DND-41 (cell line): Measurements from ENCODE around the gene GRID2.

ENCODE experiments used
- ATAC-seq: fragments of 200-7000 bp; cut with Tn5 transposase; 3 replicates; pipeline ENCODE4 v1.9.1; 2021; ENCODE audit warnings: low read depth; ENCODE audit not compliant: insufficient read depth
- DNase-seq: peaks from one replicate; pipeline ENCODE4 v3.0.0-alpha.2; 2020
- H2AFZ ChIP-seq: 2 replicates; pipeline ENCODE4 v1.6.0; 2012; ENCODE audit warnings: low read depth, low read length
- H3K27ac ChIP-seq: 2 replicates; pipeline ENCODE4 v1.5.1; 2012; ENCODE audit warnings: low read length, inconsistent platforms
- H3K27me3 ChIP-seq: fragments of 200-600 bp; sonication (generic); 2 replicates; pipeline ENCODE4 v1.6.0; 2012; ENCODE audit warnings: low read length, mild to moderate bottlenecking, inconsistent platforms; ENCODE audit not compliant: insufficient read depth, poor library complexity
- H3K36me3 ChIP-seq: 2 replicates; pipeline ENCODE4 v1.5.1; 2012; ENCODE audit warnings: low read length, inconsistent platforms; ENCODE audit not compliant: insufficient read depth
- H3K4me1 ChIP-seq: 2 replicates; pipeline ENCODE4 v1.5.1; 2012; ENCODE audit warnings: mild to moderate bottlenecking, low read length; ENCODE audit not compliant: insufficient read depth
- H3K4me2 ChIP-seq: 2 replicates; pipeline ENCODE4 v1.6.0; 2012; ENCODE audit warnings: mild to moderate bottlenecking, moderate library complexity, low read length, inconsistent platforms; ENCODE audit not compliant: insufficient read depth
- H3K4me3 ChIP-seq, 2 experiments: fragments of 200-600 bp in 1 of 2; shearing (Covaris generic) in 1 of 2; 2 replicates each; pipeline ENCODE4 v1.5.1; 2012 to 2016; ENCODE audit warnings: inconsistent platforms in 2 of 2, low read length in 2 of 2, mild to moderate bottlenecking in 2 of 2, low read depth in 1 of 2, moderate library complexity in 1 of 2
- H3K79me2 ChIP-seq: 2 replicates; pipeline ENCODE4 v1.6.0; 2012; ENCODE audit warnings: low read length, inconsistent platforms; ENCODE audit not compliant: insufficient read depth
- H3K9ac ChIP-seq: 2 replicates; pipeline ENCODE4 v1.6.0; 2012; ENCODE audit warnings: low read depth, mild to moderate bottlenecking, inconsistent platforms, low read length, moderate library complexity
- H3K9me3 ChIP-seq: 2 replicates; pipeline ENCODE4 v1.5.1; 2012; ENCODE audit warnings: low read length, moderate library complexity, mild to moderate bottlenecking, inconsistent platforms; ENCODE audit not compliant: insufficient read depth, severe bottlenecking
- H4K20me1 ChIP-seq: 2 replicates; pipeline ENCODE4 v1.6.0; 2012; ENCODE audit warnings: low read length; ENCODE audit not compliant: insufficient read depth
- EZH2 ChIP-seq: IDR thresholded peaks from 3 replicates; pipeline ENCODE4 v1.6.1; 2012; ENCODE audit warnings: borderline replicate concordance, low read depth, mild to moderate bottlenecking, moderate library complexity, low read length, inconsistent platforms; ENCODE audit not compliant: severe bottlenecking
- TF ChIP-seq, protein P1 (sequence below): IDR thresholded peaks from 2 replicates; pipeline ENCODE4 v1.5.1; 2012; ENCODE audit warnings: borderline replicate concordance, low read length, moderate library complexity, mild to moderate bottlenecking; ENCODE audit not compliant: poor library complexity, severe bottlenecking; ENCODE audit errors: extremely low read depth

Gene GRID2

DNA sequence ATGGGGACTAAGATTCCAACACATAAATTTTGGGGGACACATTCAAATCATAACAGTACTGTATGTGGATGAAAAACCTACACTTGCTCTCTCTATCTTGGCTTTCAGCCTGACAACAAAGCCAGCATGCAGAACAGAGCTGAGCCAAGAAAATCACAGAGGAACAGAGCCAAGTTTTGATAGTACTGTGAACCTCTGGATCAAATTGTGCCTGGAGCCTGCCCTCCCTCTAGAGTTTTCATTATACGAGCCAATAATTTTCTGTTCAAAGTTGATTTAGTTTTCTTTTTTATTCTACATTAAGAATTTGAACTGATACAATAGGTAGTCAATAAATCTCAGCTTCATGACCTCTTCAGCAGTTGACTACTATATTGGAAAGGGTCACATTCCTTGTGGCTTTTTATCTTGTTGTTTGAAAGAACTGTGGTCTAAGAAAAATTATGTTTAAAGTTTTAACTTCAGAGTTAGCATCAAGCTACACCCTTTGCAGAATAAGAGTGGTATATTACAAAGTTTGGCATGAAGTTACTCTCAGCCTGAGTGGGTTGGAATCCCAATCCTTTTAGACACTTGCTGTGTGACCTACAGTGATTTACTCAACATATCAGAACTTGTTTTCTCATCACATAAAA is 31.1 kb downstream of the GRID2 start:
- TF ChIP-seq, protein P1, sequence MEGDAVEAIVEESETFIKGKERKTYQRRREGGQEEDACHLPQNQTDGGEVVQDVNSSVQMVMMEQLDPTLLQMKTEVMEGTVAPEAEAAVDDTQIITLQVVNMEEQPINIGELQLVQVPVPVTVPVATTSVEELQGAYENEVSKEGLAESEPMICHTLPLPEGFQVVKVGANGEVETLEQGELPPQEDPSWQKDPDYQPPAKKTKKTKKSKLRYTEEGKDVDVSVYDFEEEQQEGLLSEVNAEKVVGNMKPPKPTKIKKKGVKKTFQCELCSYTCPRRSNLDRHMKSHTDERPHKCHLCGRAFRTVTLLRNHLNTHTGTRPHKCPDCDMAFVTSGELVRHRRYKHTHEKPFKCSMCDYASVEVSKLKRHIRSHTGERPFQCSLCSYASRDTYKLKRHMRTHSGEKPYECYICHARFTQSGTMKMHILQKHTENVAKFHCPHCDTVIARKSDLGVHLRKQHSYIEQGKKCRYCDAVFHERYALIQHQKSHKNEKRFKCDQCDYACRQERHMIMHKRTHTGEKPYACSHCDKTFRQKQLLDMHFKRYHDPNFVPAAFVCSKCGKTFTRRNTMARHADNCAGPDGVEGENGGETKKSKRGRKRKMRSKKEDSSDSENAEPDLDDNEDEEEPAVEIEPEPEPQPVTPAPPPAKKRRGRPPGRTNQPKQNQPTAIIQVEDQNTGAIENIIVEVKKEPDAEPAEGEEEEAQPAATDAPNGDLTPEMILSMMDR = no peak
- no peak for TF ChIP-seq EZH2
- ATAC-seq (no peak), DNase-seq (no peak)
- no peak overlapping the region for H2AFZ ChIP-seq
- H3K4me2 ChIP-seq = no peak overlapping the region
- no peaks in the 10 kb centered on the region for H3K27me3 ChIP-seq
- H3K79me2 ChIP-seq = no peaks in the 10 kb centered on the region
- no peak overlapping the region for H3K27ac ChIP-seq
- H3K9me3 ChIP-seq = no peaks in the 10 kb centered on the region
- no peak overlapping the region for H3K4me3 ChIP-seq
- no peaks in the 10 kb centered on the region for H3K4me1 ChIP-seq
- H3K9ac ChIP-seq = no peak overlapping the region
- no peaks in the 10 kb centered on the region for H4K20me1 ChIP-seq
- H3K36me3 ChIP-seq = no peaks in the 10 kb centered on the region

DNA sequence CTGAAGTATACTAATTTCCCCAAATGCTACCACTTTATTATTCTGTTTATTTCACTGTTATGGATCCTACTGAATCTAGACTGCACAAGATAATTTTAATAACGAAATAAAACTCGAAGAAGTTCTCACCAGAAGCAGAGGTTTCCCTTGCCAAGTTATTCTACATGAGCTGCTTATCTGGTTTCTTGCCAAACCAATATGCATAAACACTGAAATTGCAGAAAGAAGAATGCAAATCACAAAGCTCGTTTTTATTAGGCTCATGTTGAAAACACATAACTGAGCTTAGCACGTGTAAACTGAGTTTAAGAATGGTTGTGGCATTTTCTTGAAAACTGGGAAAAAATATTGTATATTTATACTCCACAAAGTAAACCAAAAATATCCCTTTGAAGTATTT is 35.9 kb downstream of the GRID2 start:
- H3K4me2 ChIP-seq = no peak overlapping the region

DNA sequence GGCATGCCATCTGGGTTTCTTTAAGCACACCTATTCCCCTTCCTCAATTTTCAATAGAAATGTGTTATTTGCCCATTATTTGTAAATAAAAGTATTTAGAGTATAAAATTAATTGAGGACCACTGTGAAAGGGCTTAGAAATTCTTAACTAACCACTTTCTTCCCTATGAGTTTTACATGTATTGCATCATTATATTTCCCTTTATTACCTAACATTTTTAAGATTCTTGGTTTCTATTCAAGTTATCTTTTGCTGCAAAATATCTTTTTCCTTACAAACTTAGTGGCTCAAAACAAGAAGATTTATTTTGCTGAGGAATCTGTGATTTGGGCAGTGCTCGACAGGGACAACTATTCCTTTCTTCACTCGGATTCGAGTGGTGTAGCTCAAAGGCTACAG is 40.5 kb downstream of the GRID2 start:
- no peak for ATAC-seq
- Histone ChIP-seq H3K36me3 (no peaks in the 10 kb centered on the region), H3K4me2 (no peak overlapping the region), H3K4me1 (no peaks in the 10 kb centered on the region), H3K79me2 (no peaks in the 10 kb centered on the region), H3K27ac (no peak overlapping the region), H3K9me3 (no peaks in the 10 kb centered on the region), H4K20me1 (no peaks in the 10 kb centered on the region), H3K9ac (no peak overlapping the region), H3K4me3 (no peak overlapping the region), H2AFZ (no peak overlapping the region), H3K27me3 (no peaks in the 10 kb centered on the region)
- TF ChIP-seq, protein P1 = no peak
- no peak for TF ChIP-seq EZH2
- no peak for DNase-seq

More for the DNA sequence above, 35.9 kb downstream of the GRID2 start:
- Histone ChIP-seq H3K79me2 (no peaks in the 10 kb centered on the region), H3K36me3 (no peaks in the 10 kb centered on the region), H3K9ac (no peak overlapping the region), H3K9me3 (no peaks in the 10 kb centered on the region), H2AFZ (no peak overlapping the region), H3K27me3 (no peaks in the 10 kb centered on the region), H3K27ac (no peak overlapping the region), H4K20me1 (no peaks in the 10 kb centered on the region), H3K4me1 (no peaks in the 10 kb centered on the region), H3K4me3 (no peak overlapping the region)
- DNase-seq = no peak
- no peak for ATAC-seq
- TF ChIP-seq EZH2 = no peak
- TF ChIP-seq, protein P1 = no peak
